HT1080 (cell line): ENCODE results near the gene SLC2A11. TPM values are rescaled to one million over a fixed set of nuclear protein-coding genes. Genes with fewer than 3 reads are reported as not detected.

Source experiments
- small RNA-seq: library from RNA; depleted of rRNA; stranded (forward); fragments of <200 nt; gene quantifications from one replicate; pipeline ENCODE3, GENCODE V24; 2014
- total RNA-seq: library from RNA; depleted of rRNA; stranded (reverse); fragments of >200 nt; shearing (Covaris generic); gene quantifications from 2 replicates; pipeline ENCODE4 v1.2.3, GENCODE V29; 2014; rRNA removed

The SLC2A11 gene
- total RNA-seq, 1 experiment from 2014 or later: 1.4 TPM

Small RNA genes lying within 50 kb of the gene (small RNA-seq; reads per million reads assigned to genes)
- gene RN7SL268P: not detected

Other genes with a start within 250 kb of the SLC2A11 start
- gene DRICH1, start 225.6 kb upstream of the SLC2A11 start, total RNA-seq: 0.18 TPM in 1 of 2 replicates, not detected in the other
- gene RGL4, start 166.9 kb upstream of the SLC2A11 start, total RNA-seq: not detected in 2 replicates
- 3.1 and 4.4 TPM in 2 replicates for gene ZNF70, start 106.8 kb upstream of the SLC2A11 start, total RNA-seq
- gene VPREB3, start 103.5 kb upstream of the SLC2A11 start, total RNA-seq: not detected in 2 replicates
- gene C22orf15, start 94.9 kb upstream of the SLC2A11 start, total RNA-seq: 1.1 TPM in 1 of 2 replicates, not detected in the other
- not detected in 2 replicates for gene CHCHD10, start 89.9 kb upstream of the SLC2A11 start, total RNA-seq
- not detected in 2 replicates for gene MMP11, start 85.0 kb upstream of the SLC2A11 start, total RNA-seq
- 88.6 and 107 TPM in 2 replicates for gene SMARCB1, start 70.9 kb upstream of the SLC2A11 start, total RNA-seq
- gene DERL3, start 18.9 kb upstream of the SLC2A11 start, total RNA-seq: not detected in 2 replicates
- gene MIF, start 36.5 kb downstream of the SLC2A11 start, total RNA-seq: 890 and 1,130 TPM in 2 replicates
- 3.5 and 6.3 TPM in 2 replicates for gene GSTT2B, start 103.3 kb downstream of the SLC2A11 start, total RNA-seq
- 2.9 and 5.1 TPM in 2 replicates for gene DDTL, start 109.0 kb downstream of the SLC2A11 start, total RNA-seq
- 380 and 441 TPM in 2 replicates for gene DDT, start 116.6 kb downstream of the SLC2A11 start, total RNA-seq
- 1.3 and 1.5 TPM in 2 replicates for gene GSTT2, start 122.3 kb downstream of the SLC2A11 start, total RNA-seq
- not detected in 2 replicates for gene GSTT4, start 147.6 kb downstream of the SLC2A11 start, total RNA-seq
- 28.8 and 36.6 TPM in 2 replicates for gene CABIN1, start 153.4 kb downstream of the SLC2A11 start, total RNA-seq